Measurements from ENCODE around the gene SPAG16. TPM values are rescaled to one million over a fixed set of nuclear protein-coding genes. Genes with fewer than 3 reads are reported as not detected.

Gene SPAG16
- 10 to 100 TPM; 14.4 to 28.3 (median 19.7) TPM for total RNA-seq
- polyA plus RNA-seq: 1 to 10 TPM; 8.4 to 9.0 TPM
- long read RNA-seq, donor 1, transcript SPAG16-207 (5 exons, 1,250 nt): major isoform, 19 of 22 reads
- long read RNA-seq, donor 1, partial matches to known transcripts: 1 of 22 reads
- long read RNA-seq, donor 1, other reads (novel, unspliced or antisense): 2 of 22 reads
- long read RNA-seq, donor 2, transcript SPAG16-207 (5 exons, 1,250 nt): major isoform, 23 of 30 reads
- long read RNA-seq, donor 2, partial matches to known transcripts: 5 of 30 reads
- long read RNA-seq, donor 2, other reads (novel, unspliced or antisense): 2 of 30 reads
- long read RNA-seq, donor 3, transcript SPAG16-207 (5 exons, 1,250 nt): major isoform, 17 of 18 reads
- long read RNA-seq, donor 3, partial matches to known transcripts: 0 of 18 reads
- long read RNA-seq, donor 3, other reads (novel, unspliced or antisense): 1 of 18 reads

DNA sequence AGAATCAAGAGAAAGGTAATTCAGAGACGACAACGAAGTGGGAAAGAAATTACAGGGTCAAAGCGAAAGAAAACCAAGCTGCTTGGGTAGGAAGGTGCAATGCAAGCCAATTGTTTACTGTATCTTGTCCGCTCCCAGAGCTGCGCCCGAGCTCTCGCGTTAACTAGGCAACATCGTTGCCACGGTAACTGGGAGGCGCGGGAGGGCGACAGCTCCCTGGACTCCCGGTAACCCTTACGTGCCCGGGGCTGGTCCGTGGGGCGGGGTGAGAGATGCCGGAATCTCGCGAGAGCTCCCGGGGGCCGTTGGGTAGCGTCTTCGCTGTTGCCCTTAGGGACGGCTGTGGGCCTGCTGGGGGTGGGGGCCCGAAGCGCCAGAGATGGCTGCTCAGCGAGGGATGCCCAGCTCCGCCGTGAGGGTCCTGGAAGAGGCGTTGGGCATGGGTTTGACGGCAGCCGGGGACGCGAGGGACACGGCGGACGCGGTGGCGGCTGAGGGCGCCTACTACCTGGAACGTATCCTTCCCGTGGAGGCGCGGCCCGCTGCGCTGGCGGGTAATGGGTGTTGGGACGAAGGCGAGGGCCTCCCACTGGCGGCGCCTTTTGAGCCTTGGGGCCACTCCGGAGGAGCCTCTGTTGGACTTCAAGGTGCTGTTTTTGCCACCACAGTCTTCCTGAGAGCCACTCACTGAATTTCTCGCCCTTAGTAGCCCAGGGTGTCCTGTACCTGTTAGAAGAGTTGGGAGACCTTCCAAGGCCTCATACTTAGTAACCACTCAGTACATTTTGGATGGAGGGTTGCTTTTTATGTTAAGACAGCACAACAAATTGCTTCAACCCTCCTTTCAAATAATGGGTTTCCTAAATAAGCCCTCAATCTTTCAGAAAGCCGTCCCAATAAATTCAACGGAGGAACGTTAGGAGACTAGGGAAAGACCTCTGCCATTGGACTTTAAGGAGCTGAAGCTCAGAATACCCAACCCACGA is at the start of gene SPAG16:
Gene SPAG16 (plus strand): TSS at position 360 of the 986 bp plus-strand sequence.
- Histone ChIP-seq H3K27me3 (no peaks in the 10 kb centered on the region), H3K36me3 (no peaks in the 10 kb centered on the region), H3K9me3 (no peaks in the 10 kb centered on the region), H3K4me3 (peak within 1 kb of the TSS; percentile 43 to 94 (median 86)), H3K27ac (peak within 1 kb of the TSS in 9 of 10 donors; percentile 23 to 78 (median 65)), H3K4me1 (peaks cover 0 to 32% (median 20%) of the 10 kb centered on the region in 9 donors)
- intact Hi-C loops (cut with DNase I): no loop called here
- WGBS, 2 donors: 1% methylated on average over 57 to 59 of the region's 59 CpGs
- ATAC-seq (peak; percentile 99 to 100 (median 100)), DNase-seq (peak; percentile 94 to 96)
- TF ChIP-seq, protein P1, sequence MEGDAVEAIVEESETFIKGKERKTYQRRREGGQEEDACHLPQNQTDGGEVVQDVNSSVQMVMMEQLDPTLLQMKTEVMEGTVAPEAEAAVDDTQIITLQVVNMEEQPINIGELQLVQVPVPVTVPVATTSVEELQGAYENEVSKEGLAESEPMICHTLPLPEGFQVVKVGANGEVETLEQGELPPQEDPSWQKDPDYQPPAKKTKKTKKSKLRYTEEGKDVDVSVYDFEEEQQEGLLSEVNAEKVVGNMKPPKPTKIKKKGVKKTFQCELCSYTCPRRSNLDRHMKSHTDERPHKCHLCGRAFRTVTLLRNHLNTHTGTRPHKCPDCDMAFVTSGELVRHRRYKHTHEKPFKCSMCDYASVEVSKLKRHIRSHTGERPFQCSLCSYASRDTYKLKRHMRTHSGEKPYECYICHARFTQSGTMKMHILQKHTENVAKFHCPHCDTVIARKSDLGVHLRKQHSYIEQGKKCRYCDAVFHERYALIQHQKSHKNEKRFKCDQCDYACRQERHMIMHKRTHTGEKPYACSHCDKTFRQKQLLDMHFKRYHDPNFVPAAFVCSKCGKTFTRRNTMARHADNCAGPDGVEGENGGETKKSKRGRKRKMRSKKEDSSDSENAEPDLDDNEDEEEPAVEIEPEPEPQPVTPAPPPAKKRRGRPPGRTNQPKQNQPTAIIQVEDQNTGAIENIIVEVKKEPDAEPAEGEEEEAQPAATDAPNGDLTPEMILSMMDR (IDR thresholded peaks at IDR 0.05): no peak

DNA sequence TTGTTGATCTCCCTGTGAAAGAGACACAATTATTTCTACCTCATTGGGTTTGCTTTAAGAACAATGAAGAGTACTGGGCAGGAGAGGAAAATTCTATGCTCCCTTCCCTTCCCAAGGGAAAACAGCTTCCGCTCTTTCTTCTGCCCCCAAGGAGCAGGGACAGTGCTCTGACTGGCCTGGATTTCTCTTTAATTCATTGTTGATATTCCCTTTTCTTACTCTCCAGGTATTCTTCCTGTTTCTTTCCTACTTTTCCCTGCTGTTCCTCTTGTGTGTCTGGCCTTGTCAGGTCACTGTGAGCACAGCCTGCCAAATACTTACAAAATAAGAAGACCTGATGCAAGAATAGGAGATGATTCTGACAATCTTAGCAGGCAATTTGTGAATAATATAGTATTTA is 49.6 kb upstream of the SPAG16 start:
- H3K4me3 ChIP-seq: no peak overlapping the region
- H3K4me1 ChIP-seq: peaks cover 0 to 12% (median 0%) of the 10 kb centered on the region in 9 donors
- H3K27me3 ChIP-seq: peaks cover 0 to 4% (median 0%) of the 10 kb centered on the region in 7 donors
- intact Hi-C loops (cut with DNase I): no loop called here
- TF ChIP-seq, protein P1 (IDR thresholded peaks at IDR 0.05): no peak
- no peaks in the 10 kb centered on the region for H3K36me3 ChIP-seq
- no peak for DNase-seq
- no peak for ATAC-seq
- H3K27ac ChIP-seq: peak overlapping the region in 1 of 10 donors; percentile 5
- WGBS, 2 donors: 52 to 58% methylated on average over 1 of the region's 1 CpG
- H3K9me3 ChIP-seq: no peaks in the 10 kb centered on the region

DNA sequence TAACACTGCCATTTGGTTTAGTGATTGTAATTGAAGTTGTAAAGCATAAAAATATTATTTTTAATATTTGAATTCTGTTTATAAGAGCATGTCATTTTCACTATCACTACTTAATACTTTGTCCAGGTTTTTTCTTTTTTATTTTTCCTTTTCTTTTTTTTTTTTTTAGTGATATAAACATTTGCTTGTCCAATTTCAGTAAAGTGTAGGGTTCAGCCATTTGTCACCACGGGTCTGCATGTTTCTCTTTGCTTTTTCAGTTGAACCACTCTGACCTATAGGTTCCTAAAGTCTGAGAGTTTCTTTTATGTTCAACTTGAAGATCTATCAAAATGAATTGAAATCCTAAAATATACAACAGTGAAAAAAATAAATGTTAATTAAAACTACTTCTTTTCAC is 48.5 kb upstream of the SPAG16 start:
- DNase-seq (no peak), ATAC-seq (no peak)
- Histone ChIP-seq H3K4me3 (no peak overlapping the region), H3K27me3 (peaks cover 0 to 4% (median 0%) of the 10 kb centered on the region in 7 donors), H3K36me3 (no peaks in the 10 kb centered on the region), H3K4me1 (peaks cover 0 to 12% (median 0%) of the 10 kb centered on the region in 9 donors), H3K27ac (no peak overlapping the region), H3K9me3 (no peaks in the 10 kb centered on the region)
- 78 to 83% methylated on average over 1 of the region's 1 CpG for WGBS, 2 donors
- intact Hi-C loops (cut with DNase I): no loop called here
- TF ChIP-seq, protein P1 (IDR thresholded peaks at IDR 0.05): no peak

DNA sequence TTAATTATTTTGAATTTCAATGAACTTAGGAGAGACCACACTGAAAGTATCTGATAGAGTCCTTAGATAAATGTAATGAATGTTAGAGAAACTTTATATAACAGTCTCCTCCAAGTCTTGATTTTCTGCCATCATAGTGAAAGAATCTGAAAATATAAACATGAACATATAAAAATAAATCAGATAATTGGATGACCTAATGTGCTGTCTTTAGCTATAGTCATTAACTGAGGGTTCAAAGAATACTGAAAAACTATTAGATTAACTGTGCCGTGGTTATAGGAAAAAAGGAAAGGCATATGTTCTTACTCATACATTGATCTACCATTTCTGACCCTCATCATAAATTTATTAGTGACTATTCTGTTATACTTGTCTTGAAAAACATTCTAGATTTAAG is 47.0 kb upstream of the SPAG16 start:
- no peaks in the 10 kb centered on the region for H3K36me3 ChIP-seq
- no peak overlapping the region for H3K4me3 ChIP-seq
- WGBS, 2 donors: 75 to 77% methylated on average over 1 of the region's 1 CpG
- H3K4me1 ChIP-seq: peaks cover 0 to 12% (median 0%) of the 10 kb centered on the region in 9 donors
- intact Hi-C loops (cut with DNase I): no loop called here
- no peaks in the 10 kb centered on the region for H3K9me3 ChIP-seq
- TF ChIP-seq, protein P1 (IDR thresholded peaks at IDR 0.05): no peak
- no peak overlapping the region for H3K27ac ChIP-seq
- no peak for ATAC-seq
- DNase-seq: no peak
- H3K27me3 ChIP-seq: peaks cover 0 to 4% (median 0%) of the 10 kb centered on the region in 7 donors

Data from heart right ventricle (tissue), 16 donors.